PC-3 (cell line): ENCODE data around the gene TAF13.

Experiments
- CTCF ChIP-seq: fragments of 300-600 bp; sonication (generic); conservative IDR thresholded peaks from 2 replicates; pipeline ENCODE4 v1.5.1; 2017; ENCODE audit warnings: antibody characterized with exemption, low read depth, mild to moderate bottlenecking, low read length
- EZH2 ChIP-seq: fragments of 300-600 bp; sonication (generic); IDR thresholded peaks from one replicate; pipeline ENCODE4 v1.6.1; 2017; ENCODE audit warnings: antibody characterized with exemption, mild to moderate bottlenecking, low read length; ENCODE audit not compliant: unreplicated experiment
- EZH2phosphoT487 ChIP-seq: fragments of 300-600 bp; sonication (generic); IDR thresholded peaks from 2 replicates; pipeline ENCODE4 v1.6.1; 2018; ENCODE audit warnings: mild to moderate bottlenecking, antibody characterized with exemption, low read length, borderline replicate concordance

DNA sequence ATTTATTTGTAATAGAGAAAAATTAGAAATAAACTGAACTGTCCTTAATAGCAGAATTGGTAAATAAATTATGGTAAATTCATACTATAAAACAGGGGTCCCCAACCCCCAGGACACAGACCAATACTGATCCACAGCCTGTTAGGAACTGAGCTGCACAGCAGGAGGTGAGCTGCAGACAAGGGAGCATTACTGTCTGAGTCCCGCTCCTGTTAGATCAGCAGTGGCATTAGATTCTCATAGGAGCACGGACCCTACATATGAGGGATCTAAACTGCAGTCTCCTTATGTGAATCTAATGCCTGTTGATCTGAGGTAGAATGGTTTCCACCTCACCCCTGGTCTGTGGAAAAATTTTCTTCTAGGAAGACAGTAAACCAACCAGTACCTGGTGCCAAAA, 41.4 kb downstream of the TAF13 start:
- TF ChIP-seq EZH2 (no peak), CTCF (no peak), EZH2phosphoT487 (no peak)
